C4-2B (cell line): Measurements from ENCODE around the gene FRMD4A.
A peak's percentile ranks its signal among the peaks of the same experiment; 100 is the strongest.

Experiments used
- H3K27ac ChIP-seq: fragments of 450-650 bp; 2 replicates; pipeline ENCODE4 v1.5.1; 2017
- CTCF ChIP-seq: fragments of 450-650 bp; conservative IDR thresholded peaks from 2 replicates; pipeline ENCODE4 v1.5.1; 2017; ENCODE audit warnings: mild to moderate bottlenecking
- ZFX ChIP-seq: fragments of 450-650 bp; IDR thresholded peaks from 2 replicates; pipeline ENCODE4 v1.6.1; 2017

FRMD4A gene

GRCh38 chr10:14039968-14040668 lies 290.6 kb downstream of the FRMD4A start:
- TF ChIP-seq ZFX (no peak), CTCF (no peak)
- H3K27ac ChIP-seq, result no peak overlapping the region; the same call in 1 of the 2 replicates

- no peak for TF ChIP-seq CTCF
- TF ChIP-seq ZFX, result no peak
- no peak overlapping the region for H3K27ac ChIP-seq
Measured at GRCh38 chr10:14036233-14036632, 294.5 kb downstream of the FRMD4A start.

GRCh38 chr10:14035506-14035905 lies 295.2 kb downstream of the FRMD4A start:
- no peak for TF ChIP-seq CTCF
- TF ChIP-seq ZFX, result no peak
- H3K27ac ChIP-seq, result no peak overlapping the region

GRCh38 chr10:14032406-14032998 lies 298.2 kb downstream of the FRMD4A start:
- no peak overlapping the region for H3K27ac ChIP-seq
- TF ChIP-seq ZFX, result no peak
- TF ChIP-seq CTCF, result peak; percentile 75

GRCh38 chr10:14026325-14026724 lies 304.4 kb downstream of the FRMD4A start:
- no peak overlapping the region for H3K27ac ChIP-seq
- no peak for TF ChIP-seq ZFX
- TF ChIP-seq CTCF, result no peak

GRCh38 chr10:14025283-14026189 lies 305.2 kb downstream of the FRMD4A start:
- TF ChIP-seq CTCF (no peak), ZFX (no peak)
- H3K27ac ChIP-seq, result no peak overlapping the region
